AG09309 (cell line): ENCODE data around the gene MROH2A.

ENCODE experiments used
- DNase-seq: peaks from one replicate; pipeline ENCODE4 v3.0.0-alpha.2; 2010; ENCODE audit warnings: low read depth
- H3K4me3 ChIP-seq: 2 replicates; pipeline ENCODE4 v1.5.1; 2011; ENCODE audit warnings: mild to moderate bottlenecking, low read depth, low read length, moderate library complexity; ENCODE audit not compliant: control insufficient read depth
- TF ChIP-seq, protein P1 (sequence below): IDR thresholded peaks from 2 replicates; pipeline ENCODE4 v1.5.1; 2011; ENCODE audit warnings: mild to moderate bottlenecking, low read depth, low read length, inconsistent platforms; ENCODE audit not compliant: insufficient read depth, control insufficient read depth; ENCODE audit errors: missing control alignments

Gene MROH2A

DNA sequence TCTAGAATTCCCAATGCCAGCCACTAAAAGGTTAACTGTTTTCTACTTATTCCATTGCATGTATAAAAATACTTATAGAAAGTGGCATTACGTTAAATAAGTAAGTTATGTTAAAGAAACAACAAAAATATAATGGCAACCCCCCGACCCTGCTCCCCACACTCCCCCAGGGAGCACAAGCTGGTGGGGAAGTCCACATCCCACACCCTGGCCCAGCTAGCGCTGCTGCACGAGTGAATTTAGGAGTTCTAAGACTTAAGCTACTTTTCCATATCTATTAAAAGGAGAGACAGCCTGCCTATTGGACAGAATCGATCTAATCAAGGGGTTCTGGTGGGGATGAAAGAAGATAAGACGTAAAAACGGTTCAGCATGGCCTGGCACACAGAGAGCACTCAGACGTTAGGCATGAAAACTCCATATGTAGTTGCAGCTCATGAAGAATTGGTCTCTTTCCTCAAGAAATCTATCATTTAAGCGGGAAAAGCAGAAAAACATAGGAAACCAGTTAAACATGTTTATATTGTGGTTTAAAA, 59.6 kb downstream of the MROH2A start:
- DNase-seq = no peak
- TF ChIP-seq, protein P1, sequence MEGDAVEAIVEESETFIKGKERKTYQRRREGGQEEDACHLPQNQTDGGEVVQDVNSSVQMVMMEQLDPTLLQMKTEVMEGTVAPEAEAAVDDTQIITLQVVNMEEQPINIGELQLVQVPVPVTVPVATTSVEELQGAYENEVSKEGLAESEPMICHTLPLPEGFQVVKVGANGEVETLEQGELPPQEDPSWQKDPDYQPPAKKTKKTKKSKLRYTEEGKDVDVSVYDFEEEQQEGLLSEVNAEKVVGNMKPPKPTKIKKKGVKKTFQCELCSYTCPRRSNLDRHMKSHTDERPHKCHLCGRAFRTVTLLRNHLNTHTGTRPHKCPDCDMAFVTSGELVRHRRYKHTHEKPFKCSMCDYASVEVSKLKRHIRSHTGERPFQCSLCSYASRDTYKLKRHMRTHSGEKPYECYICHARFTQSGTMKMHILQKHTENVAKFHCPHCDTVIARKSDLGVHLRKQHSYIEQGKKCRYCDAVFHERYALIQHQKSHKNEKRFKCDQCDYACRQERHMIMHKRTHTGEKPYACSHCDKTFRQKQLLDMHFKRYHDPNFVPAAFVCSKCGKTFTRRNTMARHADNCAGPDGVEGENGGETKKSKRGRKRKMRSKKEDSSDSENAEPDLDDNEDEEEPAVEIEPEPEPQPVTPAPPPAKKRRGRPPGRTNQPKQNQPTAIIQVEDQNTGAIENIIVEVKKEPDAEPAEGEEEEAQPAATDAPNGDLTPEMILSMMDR = no peak
- no peak overlapping the region for H3K4me3 ChIP-seq

DNA sequence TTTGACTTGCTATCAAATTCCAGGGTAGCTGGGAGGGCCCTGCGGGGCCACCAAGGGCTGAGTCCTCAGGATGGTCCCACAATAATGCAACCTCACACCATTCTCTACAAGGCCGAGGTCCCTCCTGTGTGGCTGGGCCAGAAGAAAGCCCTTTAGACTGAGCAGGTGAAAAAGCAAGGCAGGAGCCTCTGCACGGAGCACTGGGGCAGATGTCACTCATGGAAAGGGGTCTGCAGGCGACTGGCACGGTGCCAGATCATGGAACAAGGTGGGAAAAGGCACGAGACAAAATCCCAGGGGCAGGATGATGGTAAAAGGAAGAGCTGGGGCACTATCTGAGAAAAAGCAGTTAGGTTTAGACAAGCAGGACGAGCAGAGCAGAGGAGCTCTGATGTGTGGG, 60.1 kb downstream of the MROH2A start:
- TF ChIP-seq, protein P1 = no peak
- no peak overlapping the region for H3K4me3 ChIP-seq
- no peak for DNase-seq

DNA sequence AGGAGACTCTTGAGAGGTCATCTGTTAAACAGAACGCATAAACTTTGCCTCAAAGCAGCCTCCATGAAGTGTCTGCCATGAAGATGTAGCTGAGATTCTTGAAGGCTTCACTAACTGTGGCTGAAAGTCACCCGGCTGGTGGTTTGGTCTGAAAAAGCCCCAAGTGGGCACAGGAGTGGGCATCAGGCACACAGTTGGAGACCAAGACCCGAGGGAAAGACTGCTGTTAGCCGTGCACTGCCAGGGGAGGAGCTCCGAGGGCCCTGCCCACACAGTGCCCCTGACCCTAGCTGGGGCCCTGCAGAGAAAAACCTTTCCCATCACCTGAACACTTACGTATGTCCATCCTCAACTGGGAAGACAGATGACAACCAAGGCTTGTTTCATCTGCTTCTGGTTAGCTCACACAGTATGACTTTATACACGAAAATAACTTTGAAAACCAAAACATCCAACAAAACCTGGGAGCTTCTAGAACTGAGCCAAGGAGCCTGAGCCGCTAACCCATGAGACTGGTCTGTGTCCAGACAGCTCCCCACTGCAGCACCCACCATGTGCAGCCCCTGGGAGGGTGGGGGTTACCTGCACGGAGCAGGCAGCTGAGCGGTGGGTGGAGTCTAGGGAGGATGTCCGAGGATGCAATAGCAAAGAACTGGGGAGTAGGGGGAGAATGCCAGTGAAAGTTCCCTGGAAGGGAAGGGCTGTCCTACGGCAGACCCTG, 60.8 kb downstream of the MROH2A start:
- no peak overlapping the region for H3K4me3 ChIP-seq
- TF ChIP-seq, protein P1 = no peak
- no peak for DNase-seq

DNA sequence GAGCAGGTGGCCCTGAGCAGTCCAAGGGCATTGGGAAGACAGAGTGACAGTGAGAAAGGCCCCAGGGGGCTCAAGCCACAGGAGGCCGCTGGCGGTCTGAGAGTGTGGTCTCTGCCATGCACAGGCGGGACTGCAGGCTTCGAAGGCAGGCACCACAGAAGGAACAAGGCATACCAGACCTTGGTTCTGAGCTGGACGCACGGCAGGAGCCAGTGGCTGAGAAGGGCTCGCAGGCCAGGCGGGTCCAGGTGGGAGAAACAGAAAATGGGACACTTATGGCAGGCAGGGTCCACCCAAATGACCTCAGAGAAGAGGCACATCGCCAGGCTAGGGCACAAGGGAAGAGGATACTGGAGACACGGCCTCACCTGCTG, 61.3 kb downstream of the MROH2A start:
- no peak for DNase-seq
- H3K4me3 ChIP-seq = no peak overlapping the region
- TF ChIP-seq, protein P1 = no peak

DNA sequence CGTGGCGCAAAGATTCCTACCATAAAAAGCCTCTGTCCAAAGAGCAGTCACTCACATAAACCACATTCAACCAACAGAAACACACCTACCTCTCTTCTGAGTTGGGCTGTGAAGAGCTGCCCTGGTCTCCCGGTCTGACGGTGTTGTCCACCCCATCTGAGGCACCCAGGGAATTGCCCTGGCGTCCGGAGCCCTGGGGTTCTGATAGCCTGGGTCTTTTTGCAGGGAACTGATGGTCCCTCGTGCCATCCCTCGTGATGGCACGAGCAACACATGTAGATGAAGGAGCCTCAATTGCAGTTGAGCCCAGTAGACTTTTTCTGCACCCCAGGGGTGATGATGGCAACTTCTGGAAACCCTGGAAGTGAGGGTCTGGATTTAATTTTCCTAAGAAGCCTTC, 62.4 kb downstream of the MROH2A start:
- H3K4me3 ChIP-seq = no peak overlapping the region
- DNase-seq = no peak
- TF ChIP-seq, protein P1 = no peak

DNA sequence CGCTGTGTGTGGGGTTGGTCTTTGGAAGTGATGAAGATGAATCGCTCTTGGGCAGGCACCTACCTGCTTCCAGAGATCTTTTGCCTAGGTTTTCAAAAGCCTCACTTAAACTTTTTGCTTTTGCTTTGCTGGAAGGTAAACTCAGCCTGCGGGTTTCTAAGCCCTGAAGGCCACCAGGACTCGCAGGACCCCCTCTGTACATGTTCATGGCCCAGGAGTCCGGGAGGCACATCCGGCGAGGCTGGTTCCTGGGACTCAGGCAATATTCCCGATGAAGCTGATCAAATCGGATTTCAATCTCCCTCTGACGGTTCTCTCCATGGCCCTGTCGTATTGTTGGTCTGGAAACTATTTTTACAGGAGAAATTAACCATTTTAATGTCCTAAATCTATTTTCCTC, 63.1 kb downstream of the MROH2A start:
- TF ChIP-seq, protein P1 = no peak
- no peak overlapping the region for H3K4me3 ChIP-seq
- DNase-seq = no peak
